ENCODE data around the gene PHF20. TPM values are rescaled to one million over a fixed set of nuclear protein-coding genes. Genes with fewer than 3 reads are reported as not detected.

The PHF20 gene
- total and polyA plus RNA-seq, 2 of the 13 experiments (the other 11 are each of a cell fraction or from before 2014, with no cell fraction given) = 22.8 to 34.1 TPM

GRCh38 chr20:35954200-35954906, 182.5 kb downstream of the PHF20 start, which contains the start of gene SCAND1 (continued):
- TF ChIP-seq, protein P1, sequence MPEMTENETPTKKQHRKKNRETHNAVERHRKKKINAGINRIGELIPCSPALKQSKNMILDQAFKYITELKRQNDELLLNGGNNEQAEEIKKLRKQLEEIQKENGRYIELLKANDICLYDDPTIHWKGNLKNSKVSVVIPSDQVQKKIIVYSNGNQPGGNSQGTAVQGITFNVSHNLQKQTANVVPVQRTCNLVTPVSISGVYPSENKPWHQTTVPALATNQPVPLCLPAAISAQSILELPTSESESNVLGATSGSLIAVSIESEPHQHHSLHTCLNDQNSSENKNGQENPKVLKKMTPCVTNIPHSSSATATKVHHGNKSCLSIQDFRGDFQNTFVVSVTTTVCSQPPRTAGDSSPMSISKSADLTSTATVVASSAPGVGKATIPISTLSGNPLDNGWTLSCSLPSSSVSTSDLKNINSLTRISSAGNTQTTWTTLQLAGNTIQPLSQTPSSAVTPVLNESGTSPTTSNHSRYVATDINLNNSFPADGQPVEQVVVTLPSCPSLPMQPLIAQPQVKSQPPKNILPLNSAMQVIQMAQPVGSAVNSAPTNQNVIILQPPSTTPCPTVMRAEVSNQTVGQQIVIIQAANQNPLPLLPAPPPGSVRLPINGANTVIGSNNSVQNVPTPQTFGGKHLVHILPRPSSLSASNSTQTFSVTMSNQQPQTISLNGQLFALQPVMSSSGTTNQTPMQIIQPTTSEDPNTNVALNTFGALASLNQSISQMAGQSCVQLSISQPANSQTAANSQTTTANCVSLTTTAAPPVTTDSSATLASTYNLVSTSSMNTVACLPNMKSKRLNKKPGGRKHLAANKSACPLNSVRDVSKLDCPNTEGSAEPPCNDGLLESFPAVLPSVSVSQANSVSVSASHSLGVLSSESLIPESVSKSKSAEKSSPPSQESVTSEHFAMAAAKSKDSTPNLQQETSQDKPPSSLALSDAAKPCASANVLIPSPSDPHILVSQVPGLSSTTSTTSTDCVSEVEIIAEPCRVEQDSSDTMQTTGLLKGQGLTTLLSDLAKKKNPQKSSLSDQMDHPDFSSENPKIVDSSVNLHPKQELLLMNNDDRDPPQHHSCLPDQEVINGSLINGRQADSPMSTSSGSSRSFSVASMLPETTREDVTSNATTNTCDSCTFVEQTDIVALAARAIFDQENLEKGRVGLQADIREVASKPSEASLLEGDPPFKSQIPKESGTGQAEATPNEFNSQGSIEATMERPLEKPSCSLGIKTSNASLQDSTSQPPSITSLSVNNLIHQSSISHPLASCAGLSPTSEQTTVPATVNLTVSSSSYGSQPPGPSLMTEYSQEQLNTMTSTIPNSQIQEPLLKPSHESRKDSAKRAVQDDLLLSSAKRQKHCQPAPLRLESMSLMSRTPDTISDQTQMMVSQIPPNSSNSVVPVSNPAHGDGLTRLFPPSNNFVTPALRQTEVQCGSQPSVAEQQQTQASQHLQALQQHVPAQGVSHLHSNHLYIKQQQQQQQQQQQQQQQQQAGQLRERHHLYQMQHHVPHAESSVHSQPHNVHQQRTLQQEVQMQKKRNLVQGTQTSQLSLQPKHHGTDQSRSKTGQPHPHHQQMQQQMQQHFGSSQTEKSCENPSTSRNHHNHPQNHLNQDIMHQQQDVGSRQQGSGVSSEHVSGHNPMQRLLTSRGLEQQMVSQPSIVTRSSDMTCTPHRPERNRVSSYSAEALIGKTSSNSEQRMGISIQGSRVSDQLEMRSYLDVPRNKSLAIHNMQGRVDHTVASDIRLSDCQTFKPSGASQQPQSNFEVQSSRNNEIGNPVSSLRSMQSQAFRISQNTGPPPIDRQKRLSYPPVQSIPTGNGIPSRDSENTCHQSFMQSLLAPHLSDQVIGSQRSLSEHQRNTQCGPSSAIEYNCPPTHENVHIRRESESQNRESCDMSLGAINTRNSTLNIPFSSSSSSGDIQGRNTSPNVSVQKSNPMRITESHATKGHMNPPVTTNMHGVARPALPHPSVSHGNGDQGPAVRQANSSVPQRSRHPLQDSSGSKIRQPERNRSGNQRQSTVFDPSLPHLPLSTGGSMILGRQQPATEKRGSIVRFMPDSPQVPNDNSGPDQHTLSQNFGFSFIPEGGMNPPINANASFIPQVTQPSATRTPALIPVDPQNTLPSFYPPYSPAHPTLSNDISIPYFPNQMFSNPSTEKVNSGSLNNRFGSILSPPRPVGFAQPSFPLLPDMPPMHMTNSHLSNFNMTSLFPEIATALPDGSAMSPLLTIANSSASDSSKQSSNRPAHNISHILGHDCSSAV (CRISPR knock-in tag; IDR thresholded peaks at IDR 0.05; ENCODE audit: borderline replicate concordance) = no peak
- TF ChIP-seq CHCHD3 (CRISPR knock-in tag; IDR thresholded peaks at IDR 0.05) (no peak; the same call in 1 of the 2 replicates), RFX3 (CRISPR knock-in tag; IDR thresholded peaks at IDR 0.05) (peak; percentile 30; the same call in 1 of the 2 replicates), PCBP2 (optimal IDR thresholded peaks at IDR 0.05; ENCODE audit: low read depth, low read length, poor library complexity, severe bottlenecking) (no peak), NONO (IDR thresholded peaks at IDR 0.05) (no peak), NONO (CRISPR knock-in tag; conservative IDR thresholded peaks at IDR 0.05) (peak; percentile 100), ZNF605 (CRISPR knock-in tag; IDR thresholded peaks at IDR 0.05) (peak; percentile 99), ZBTB42 (CRISPR knock-in tag; IDR thresholded peaks at IDR 0.05) (peak; percentile 74), ADNP (CRISPR knock-in tag; IDR thresholded peaks at IDR 0.05) (no peak), ZBTB2 (CRISPR knock-in tag; IDR thresholded peaks at IDR 0.05; ENCODE audit: low read depth) (peak; percentile 97), ZNF569 (CRISPR knock-in tag; IDR thresholded peaks at IDR 0.05; ENCODE audit: borderline replicate concordance) (peak; percentile 88; the same call in 1 of the 2 replicates), ZSCAN21 (CRISPR knock-in tag; IDR thresholded peaks at IDR 0.05; ENCODE audit: borderline replicate concordance) (peak; percentile 93), ZNF383 (CRISPR knock-in tag; IDR thresholded peaks at IDR 0.05; ENCODE audit: borderline replicate concordance) (peak; percentile 94; the same call in 1 of the 2 replicates), ZNF546 (CRISPR knock-in tag; conservative IDR thresholded peaks at IDR 0.05) (peak; percentile 76), NAIF1 (CRISPR knock-in tag; IDR thresholded peaks at IDR 0.05; ENCODE audit: borderline replicate concordance) (peak; percentile 79; the same call in 1 of the 2 replicates), SAP130 (CRISPR knock-in tag; IDR thresholded peaks at IDR 0.05; ENCODE audit: low read depth) (peak; percentile 96), ZNF670 (CRISPR knock-in tag; IDR thresholded peaks at IDR 0.05; ENCODE audit: borderline replicate concordance) (peak; percentile 99), SOX5 (CRISPR knock-in tag; IDR thresholded peaks at IDR 0.05; ENCODE audit: borderline replicate concordance) (peak; percentile 78), CBX5 (CRISPR knock-in tag; IDR thresholded peaks at IDR 0.05; ENCODE audit: borderline replicate concordance) (peak; percentile 96; the same call in 1 of the 2 replicates)
- TF ChIP-seq, protein P2, sequence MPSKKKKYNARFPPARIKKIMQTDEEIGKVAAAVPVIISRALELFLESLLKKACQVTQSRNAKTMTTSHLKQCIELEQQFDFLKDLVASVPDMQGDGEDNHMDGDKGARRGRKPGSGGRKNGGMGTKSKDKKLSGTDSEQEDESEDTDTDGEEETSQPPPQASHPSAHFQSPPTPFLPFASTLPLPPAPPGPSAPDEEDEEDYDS (CRISPR knock-in tag; IDR thresholded peaks at IDR 0.05) = peak; percentile 95
